Measurements from ENCODE around the gene AARS2. TPM values are rescaled to one million over a fixed set of nuclear protein-coding genes. Genes with fewer than 3 reads are reported as not detected.
A peak's percentile ranks its signal among the peaks of the same experiment; 100 is the strongest.

AARS2 gene
- polyA plus RNA-seq, 3 donors from 2014 or later = 3.1 to 12.4 (median 5.0) TPM

- H3K9me3 Mint-ChIP-seq = peaks cover 0 to 1% (median 0%) of the 10 kb centered on the region in 6 donors
- H3K27ac Mint-ChIP-seq = peak overlapping the region; percentile 62 to 93 (median 83)
- H3K4me3 Mint-ChIP-seq = peak overlapping the region; percentile 71 to 87 (median 84)
- no peak for DNase-seq
- peaks cover 30 to 63% of the 10 kb centered on the region in 2 donors for H3K4me1 Mint-ChIP-seq
- peaks cover 26 to 37% (median 29%) of the 10 kb centered on the region in 3 donors for H3K36me3 Mint-ChIP-seq
- peaks cover 23 to 39% (median 25%) of the 10 kb centered on the region in 3 donors for H3K27me3 Mint-ChIP-seq (ENCODE audit: low read depth in 3 of 3)
These were observed 57.0 kb downstream of the AARS2 start for GRCh38 chr6:44255871-44256774.

DNA sequence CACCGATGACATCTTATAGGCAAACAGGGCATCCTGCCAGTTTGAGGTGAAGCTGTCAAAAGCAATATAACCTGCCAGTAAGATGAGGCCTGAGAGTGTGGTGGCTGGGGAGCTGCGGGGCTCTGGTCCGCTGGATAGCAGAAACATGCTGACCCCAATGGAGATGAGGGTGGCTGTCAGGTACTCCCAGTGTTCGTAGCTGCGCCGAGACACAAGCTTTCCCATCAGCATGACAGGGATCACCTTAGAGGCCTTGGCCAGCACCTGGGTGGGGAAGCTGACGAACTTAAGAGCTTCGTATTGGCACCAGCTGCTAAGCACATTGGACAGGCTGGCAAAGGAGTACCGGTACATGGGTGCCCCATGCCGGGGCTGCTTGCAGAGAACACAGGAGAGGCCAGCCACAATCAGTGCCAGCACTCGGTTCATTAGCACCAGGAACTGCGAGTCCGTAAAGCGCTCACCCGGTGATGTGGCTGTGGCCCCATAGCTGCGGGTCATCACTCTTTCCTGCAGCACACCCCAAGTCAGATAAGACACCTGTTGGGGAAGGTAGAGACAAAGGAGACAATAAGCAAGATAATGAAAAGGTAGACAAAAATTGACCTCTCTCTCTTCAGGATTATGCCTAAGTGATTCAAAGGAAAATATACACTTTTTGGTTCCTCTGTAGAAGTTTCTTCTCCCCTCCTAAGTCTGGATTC lies 57.9 kb downstream of the AARS2 start:
- Mint-ChIP-seq H3K27ac (peak overlapping the region in 5 of 6 donors; percentile 62 to 84 (median 66)), H3K9me3 (peaks cover 0 to 1% (median 0%) of the 10 kb centered on the region in 6 donors), H3K27me3 (ENCODE audit: low read depth in 3 of 3) (peaks cover 23 to 36% (median 25%) of the 10 kb centered on the region in 3 donors), H3K4me1 (peaks cover 29 to 61% of the 10 kb centered on the region in 2 donors), H3K4me3 (peak overlapping the region; percentile 71 to 87 (median 84)), H3K36me3 (peaks cover 25 to 35% (median 26%) of the 10 kb centered on the region in 3 donors)
- no peak for DNase-seq

GRCh38 chr6:44254191-44255104 lies 58.7 kb downstream of the AARS2 start:
- no peak for DNase-seq
- Mint-ChIP-seq H3K36me3 (peaks cover 25 to 43% (median 29%) of the 10 kb centered on the region in 3 donors), H3K4me3 (peak overlapping the region in 4 of 5 donors; percentile 20 to 85 (median 28)), H3K4me1 (peaks cover 36 to 69% of the 10 kb centered on the region in 2 donors), H3K9me3 (peaks cover 0 to 1% (median 0%) of the 10 kb centered on the region in 6 donors), H3K27ac (peak overlapping the region in 4 of 6 donors; percentile 3 to 87 (median 38)), H3K27me3 (ENCODE audit: low read depth in 3 of 3) (peaks cover 23 to 36% (median 25%) of the 10 kb centered on the region in 3 donors)

DNA sequence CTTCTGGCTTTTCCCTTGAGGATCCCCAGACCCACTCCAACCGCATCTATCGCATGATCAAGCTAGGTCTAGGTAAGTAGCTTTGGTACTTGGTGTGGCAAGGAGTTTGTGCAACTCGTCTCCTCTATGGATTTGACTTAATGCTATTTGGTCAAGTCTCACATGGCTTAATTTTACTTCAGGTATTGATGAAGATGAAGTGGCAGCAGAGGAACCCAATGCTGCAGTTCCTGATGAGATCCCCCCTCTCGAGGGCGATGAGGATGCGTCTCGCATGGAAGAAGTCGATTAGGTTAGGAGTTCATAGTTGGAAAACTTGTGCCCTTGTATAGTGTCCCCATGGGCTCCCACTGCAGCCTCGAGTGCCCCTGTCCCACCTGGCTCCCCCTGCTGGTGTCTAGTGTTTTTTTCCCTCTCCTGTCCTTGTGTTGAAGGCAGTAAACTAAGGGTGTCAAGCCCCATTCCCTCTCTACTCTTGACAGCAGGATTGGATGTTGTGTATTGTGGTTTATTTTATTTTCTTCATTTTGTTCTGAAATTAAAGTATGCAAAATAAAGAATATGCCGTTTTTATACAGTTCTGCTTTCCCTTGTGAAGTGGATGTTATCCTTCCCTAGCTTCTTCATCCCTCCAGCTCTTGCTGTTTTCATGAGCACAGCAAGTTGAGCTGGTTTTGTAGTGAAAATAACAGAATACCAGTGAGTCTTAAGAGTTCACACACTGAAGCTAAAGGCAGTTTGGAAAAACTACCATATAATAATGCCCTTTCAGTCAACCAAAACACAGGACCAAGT lies 59.6 kb downstream of the AARS2 start:
- Mint-ChIP-seq H3K27me3 (ENCODE audit: low read depth in 3 of 3) (peaks cover 25 to 37% (median 26%) of the 10 kb centered on the region in 3 donors), H3K27ac (peak overlapping the region in 5 of 6 donors; percentile 12 to 75 (median 39)), H3K4me3 (no peak overlapping the region), H3K4me1 (peaks cover 41 to 75% of the 10 kb centered on the region in 2 donors), H3K36me3 (peaks cover 24 to 49% (median 29%) of the 10 kb centered on the region in 3 donors), H3K9me3 (peaks cover 0 to 1% (median 0%) of the 10 kb centered on the region in 6 donors)
- peak; percentile 45 to 52 (median 47) for DNase-seq

- H3K36me3 Mint-ChIP-seq = peaks cover 25 to 50% (median 29%) of the 10 kb centered on the region in 3 donors
- no peak for DNase-seq
- peaks cover 24 to 42% (median 32%) of the 10 kb centered on the region in 3 donors for H3K27me3 Mint-ChIP-seq (ENCODE audit: low read depth in 3 of 3)
- H3K9me3 Mint-ChIP-seq = no peaks in the 10 kb centered on the region
- peaks cover 42 to 72% of the 10 kb centered on the region in 2 donors for H3K4me1 Mint-ChIP-seq
- no peak overlapping the region for H3K4me3 Mint-ChIP-seq
- H3K27ac Mint-ChIP-seq = peak overlapping the region in 4 of 6 donors; percentile 7 to 76 (median 40)
These were observed 61.3 kb downstream of the AARS2 start for GRCh38 chr6:44251576-44252524.

GRCh38 chr6:44250718-44251123 lies 62.4 kb downstream of the AARS2 start:
- H3K4me1 Mint-ChIP-seq = peaks cover 35 to 62% of the 10 kb centered on the region in 2 donors
- DNase-seq = no peak
- H3K9me3 Mint-ChIP-seq = no peaks in the 10 kb centered on the region
- H3K27ac Mint-ChIP-seq = peak overlapping the region in 1 of 6 donors; percentile 23
- H3K36me3 Mint-ChIP-seq = peaks cover 25 to 50% (median 29%) of the 10 kb centered on the region in 3 donors
- H3K27me3 Mint-ChIP-seq (ENCODE audit: low read depth in 3 of 3) = peaks cover 22 to 39% (median 36%) of the 10 kb centered on the region in 3 donors
- H3K4me3 Mint-ChIP-seq = no peak overlapping the region

GRCh38 chr6:44250067-44250717 lies 63.0 kb downstream of the AARS2 start:
- Mint-ChIP-seq H3K36me3 (peaks cover 25 to 50% (median 29%) of the 10 kb centered on the region in 3 donors), H3K27me3 (ENCODE audit: low read depth in 3 of 3) (peaks cover 24 to 41% (median 37%) of the 10 kb centered on the region in 3 donors), H3K4me1 (peaks cover 40 to 62% of the 10 kb centered on the region in 2 donors), H3K27ac (peak overlapping the region in 3 of 6 donors; percentile 23 to 70 (median 38)), H3K9me3 (no peaks in the 10 kb centered on the region), H3K4me3 (peak overlapping the region in 1 of 5 donors; percentile 34)
- DNase-seq = no peak

Other genes starting within 250 kb of the AARS2 start
- gene MRPL14, start 185.9 kb downstream of the AARS2 start, polyA plus RNA-seq = 100 to 1,000 TPM; 107 to 178 (median 120) TPM
- gene TMEM63B, start 185.8 kb downstream of the AARS2 start, polyA plus RNA-seq = 1 to 10 TPM in 2 of 3 donors, under 1 TPM in 1; 0.25 to 1.7 (median 1.5) TPM
- under 1 TPM in 1 of 3 donors, not detected in 2; 0.29 TPM for gene CAPN11, start 154.5 kb downstream of the AARS2 start, polyA plus RNA-seq
- gene MYMX, start 96.4 kb downstream of the AARS2 start, polyA plus RNA-seq = not detected
- 1 to 10 TPM; 1.5 to 3.0 (median 1.8) TPM for gene SLC29A1, start 89.8 kb downstream of the AARS2 start, polyA plus RNA-seq
- 100 to 1,000 TPM; 185 to 309 (median 280) TPM for gene HSP90AB1, start 66.2 kb downstream of the AARS2 start, polyA plus RNA-seq
- gene SLC35B2, start 55.8 kb downstream of the AARS2 start, polyA plus RNA-seq = 100 to 1,000 TPM in 1 of 3 donors, 10 to 100 TPM in 2; 64.1 to 119 (median 69.1) TPM
- gene NFKBIE, start 47.8 kb downstream of the AARS2 start, polyA plus RNA-seq = 1 to 10 TPM; 3.8 to 8.4 (median 8.3) TPM
- not detected for gene TMEM151B, start 42.9 kb downstream of the AARS2 start, polyA plus RNA-seq
- not detected for gene SPATS1, start 29.3 kb upstream of the AARS2 start, polyA plus RNA-seq
- gene CDC5L, start 74.4 kb upstream of the AARS2 start, polyA plus RNA-seq = 10 to 100 TPM in 2 of 3 donors, 1 to 10 TPM in 1; 8.1 to 16.6 (median 10.6) TPM